HEK293T (cell line): ENCODE results near the gene IFNA10.
"Not testable (repeated sequence)": the region's sequence is repeated elsewhere in the genome, so short reads cannot be mapped to it uniquely, and the experiment has no call there.

Experiments
- ARNT ChIP-seq: fragments of 450-650 bp; IDR thresholded peaks from 2 replicates; pipeline ENCODE4 v1.6.1; 2017; ENCODE audit warnings: mild to moderate bottlenecking
- BHLHE40 ChIP-seq: fragments of 450-650 bp; IDR thresholded peaks from 2 replicates; pipeline ENCODE4 v1.6.1; 2016; ENCODE audit warnings: mild to moderate bottlenecking, moderate library complexity, borderline replicate concordance
- FOXA1 ChIP-seq: fragments of 450-650 bp; IDR thresholded peaks from 2 replicates; pipeline ENCODE4 v1.6.1; 2016; ENCODE audit warnings: mild to moderate bottlenecking
- FOXK2 ChIP-seq: fragments of 450-650 bp; IDR thresholded peaks from 2 replicates; pipeline ENCODE4 v1.6.1; 2016; ENCODE audit warnings: mild to moderate bottlenecking
- FOXM1 ChIP-seq: fragments of 450-650 bp; IDR thresholded peaks from 2 replicates; pipeline ENCODE4 v1.6.1; 2017; ENCODE audit warnings: mild to moderate bottlenecking, borderline replicate concordance
- HDGF ChIP-seq: fragments of 450-650 bp; IDR thresholded peaks from 2 replicates; pipeline ENCODE4 v1.6.1; 2017; ENCODE audit warnings: antibody characterized with exemption, borderline replicate concordance
- L3MBTL2 ChIP-seq: fragments of 450-650 bp; conservative IDR thresholded peaks from 2 replicates; pipeline ENCODE4 v1.6.1; 2016; ENCODE audit warnings: mild to moderate bottlenecking
- NFRKB ChIP-seq: fragments of 450-650 bp; IDR thresholded peaks from 2 replicates; pipeline ENCODE4 v1.6.1; 2016; ENCODE audit warnings: mild to moderate bottlenecking, moderate library complexity
- SP1 ChIP-seq: fragments of 450-650 bp; IDR thresholded peaks from 2 replicates; pipeline ENCODE4 v1.6.1; 2017
- SUZ12 ChIP-seq: fragments of 450-650 bp; IDR thresholded peaks from 2 replicates; pipeline ENCODE4 v1.6.1; 2016; ENCODE audit warnings: mild to moderate bottlenecking
- TARDBP ChIP-seq: fragments of 450-650 bp; IDR thresholded peaks from 2 replicates; pipeline ENCODE4 v1.6.1; 2016
- ZNF384 ChIP-seq: fragments of 450-650 bp; IDR thresholded peaks from 2 replicates; pipeline ENCODE4 v1.6.1; 2016
- TF ChIP-seq, protein P1 (sequence below): fragments of 450-650 bp; IDR thresholded peaks from 2 replicates; pipeline ENCODE4 v1.6.1; 2016

GRCh38 chr9:21207043-21207442 lies at the start of gene IFNA10:
- not testable (repeated sequence) for TF ChIP-seq NFRKB, L3MBTL2, SP1, FOXM1, FOXK2, SUZ12, BHLHE40, HDGF, ZNF384, TARDBP, ARNT, FOXA1
- TF ChIP-seq, protein P1, sequence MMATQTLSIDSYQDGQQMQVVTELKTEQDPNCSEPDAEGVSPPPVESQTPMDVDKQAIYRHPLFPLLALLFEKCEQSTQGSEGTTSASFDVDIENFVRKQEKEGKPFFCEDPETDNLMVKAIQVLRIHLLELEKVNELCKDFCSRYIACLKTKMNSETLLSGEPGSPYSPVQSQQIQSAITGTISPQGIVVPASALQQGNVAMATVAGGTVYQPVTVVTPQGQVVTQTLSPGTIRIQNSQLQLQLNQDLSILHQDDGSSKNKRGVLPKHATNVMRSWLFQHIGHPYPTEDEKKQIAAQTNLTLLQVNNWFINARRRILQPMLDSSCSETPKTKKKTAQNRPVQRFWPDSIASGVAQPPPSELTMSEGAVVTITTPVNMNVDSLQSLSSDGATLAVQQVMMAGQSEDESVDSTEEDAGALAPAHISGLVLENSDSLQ: not testable (repeated sequence)
